GM12878 (cell line): ENCODE data around the gene STRIP2. TPM values are rescaled to one million over a fixed set of nuclear protein-coding genes. Genes with fewer than 3 reads are reported as not detected.

Source experiments
- ASH2L ChIP-seq: fragments of 300-600, 200-600 bp; sonication (generic); IDR thresholded peaks from 2 replicates; pipeline ENCODE4 v1.6.1; 2017; ENCODE audit warnings: low read depth, mild to moderate bottlenecking, borderline replicate concordance
- CBFB ChIP-seq: IDR thresholded peaks from 2 replicates; pipeline ENCODE4 v1.6.1; 2016; ENCODE audit warnings: antibody characterized with exemption, low read depth
- CREB1 ChIP-seq: IDR thresholded peaks from 2 replicates; pipeline ENCODE4 v1.6.1; 2012; ENCODE audit warnings: low read depth, mild to moderate bottlenecking, inconsistent platforms
- FOXM1 ChIP-seq: IDR thresholded peaks from 2 replicates; pipeline ENCODE4 v1.6.1; 2012; ENCODE audit warnings: low read depth, mild to moderate bottlenecking, inconsistent platforms, low read length, moderate library complexity
- MXI1 ChIP-seq: fragments of 150-350 bp; IDR thresholded peaks from 2 replicates; pipeline ENCODE4 v1.6.1; 2011; ENCODE audit warnings: low read depth, mild to moderate bottlenecking, inconsistent platforms, low read length, improper control_type of control experiment
- NR2F1 ChIP-seq: fragments of 450-650 bp; conservative IDR thresholded peaks from 2 replicates; pipeline ENCODE4 v1.6.1; 2017; ENCODE audit warnings: mild to moderate bottlenecking
- PML ChIP-seq: IDR thresholded peaks from 2 replicates; pipeline ENCODE4 v1.6.1; 2012; ENCODE audit warnings: low read length, inconsistent platforms
- POLR2A ChIP-seq: IDR thresholded peaks from 2 replicates; pipeline ENCODE4 v1.6.1; 2011; ENCODE audit warnings: low read depth, mild to moderate bottlenecking, low read length
- POLR2AphosphoS5 ChIP-seq: IDR thresholded peaks from 2 replicates; pipeline ENCODE4 v1.6.1; 2011; ENCODE audit warnings: mild to moderate bottlenecking, low read length, inconsistent platforms
- RAD51 ChIP-seq: fragments of 450-650 bp; IDR thresholded peaks from 2 replicates; pipeline ENCODE4 v1.6.1; 2016; ENCODE audit warnings: moderate library complexity, mild to moderate bottlenecking, inconsistent platforms
- RUNX3 ChIP-seq: IDR thresholded peaks from 2 replicates; pipeline ENCODE4 v1.6.1; 2012; ENCODE audit warnings: low read length, inconsistent platforms
- TCF3 ChIP-seq: IDR thresholded peaks from 2 replicates; pipeline ENCODE4 v1.6.1; 2012; ENCODE audit warnings: low read depth, mild to moderate bottlenecking, low read length, borderline replicate concordance; ENCODE audit not compliant: insufficient read depth
- USF2 ChIP-seq: IDR thresholded peaks from 2 replicates; pipeline ENCODE4 v1.6.1; 2011; ENCODE audit warnings: low read depth, low read length, improper control_type of control experiment, borderline replicate concordance
- ZNF207 ChIP-seq: fragments of 450-650 bp; IDR thresholded peaks from 2 replicates; pipeline ENCODE4 v1.6.1; 2014; ENCODE audit warnings: antibody characterized with exemption, mild to moderate bottlenecking, borderline replicate concordance
- ZNF217 ChIP-seq: fragments of 450-650 bp; IDR thresholded peaks from 2 replicates; pipeline ENCODE4 v1.6.1; 2017; ENCODE audit warnings: antibody characterized with exemption, mild to moderate bottlenecking
- ZNF274 ChIP-seq: IDR thresholded peaks from one replicate; pipeline ENCODE4 v1.8.0; 2011; ENCODE audit not compliant: insufficient read length, insufficient read depth
- ZZZ3 ChIP-seq: IDR thresholded peaks from 2 replicates; pipeline ENCODE4 v1.6.1; 2011; ENCODE audit warnings: low read depth; ENCODE audit not compliant: control insufficient read depth, insufficient read length
- polyA plus RNA-seq, 11 experiments: library from polyadenylated mRNA; depleted of rRNA in 4 of 11; unstranded in 6 of 11; stranded (reverse) in 5 of 11; fragments of >200 nt; fragmentation: Nextera tagmentation in 4 of 11; fragmentation: Illumina TruSeq in 1 of 11; extraction: Ambion mirVana in 4 of 11; extraction: Trizol in 1 of 11; gene quantifications; 1 replicate in 1 of 11; 2 replicates in 10 of 11; pipeline versions ENCODE4 v1.2.1 to v1.2.3, GENCODE V29; 2011 to 2016; ENCODE audit warnings: inconsistent platforms in 2 of 11, missing spikeins in 2 of 11, low read depth in 1 of 11
- total RNA-seq, 4 experiments: library from RNA; depleted of rRNA in 3 of 4; stranded (reverse); fragments of >200 nt in 3 of 4; fragmentation: Illumina TruSeq in 1 of 4; extraction: Trizol in 1 of 4; gene quantifications; 2 replicates each; pipeline versions ENCODE4 v1.2.1 to v1.2.3, GENCODE V29; 2013 to 2021
- TF ChIP-seq, protein P1 (sequence below): IDR thresholded peaks from 2 replicates; pipeline ENCODE4 v1.6.1; 2012; ENCODE audit warnings: mild to moderate bottlenecking, low read depth, low read length
- TF ChIP-seq, protein P2 (sequence below): fragments of 450-650 bp; IDR thresholded peaks from 2 replicates; pipeline ENCODE4 v1.6.1; 2017; ENCODE audit warnings: mild to moderate bottlenecking, moderate library complexity
- TF ChIP-seq, protein P3 (sequence below): fragments of 450-650 bp; IDR thresholded peaks from 2 replicates; pipeline ENCODE4 v1.6.1; 2017; ENCODE audit warnings: antibody characterized with exemption, mild to moderate bottlenecking, moderate library complexity

STRIP2 gene
- total and polyA plus RNA-seq, 10 of the 15 experiments (the other 5 are each of a cell fraction or from before 2014, with no cell fraction given) = 0.48 to 5.8 (median 1.8) TPM

- TF ChIP-seq ZNF207 (no peak), MXI1 (no peak), CBFB (no peak), POLR2AphosphoS5 (no peak), NR2F1 (peak; percentile 64), RAD51 (0 out of 2 replicates have a peak, but pooled peaks have one; percentile 40), ASH2L (no peak), TCF3 (no peak), ZZZ3 (no peak), PML (no peak), USF2 (no peak; the same call in 1 of the 2 replicates), ZNF274 (no peak), ZNF217 (no peak), POLR2A (no peak), RUNX3 (no peak), FOXM1 (no peak), CREB1 (no peak)
- TF ChIP-seq, protein P1, sequence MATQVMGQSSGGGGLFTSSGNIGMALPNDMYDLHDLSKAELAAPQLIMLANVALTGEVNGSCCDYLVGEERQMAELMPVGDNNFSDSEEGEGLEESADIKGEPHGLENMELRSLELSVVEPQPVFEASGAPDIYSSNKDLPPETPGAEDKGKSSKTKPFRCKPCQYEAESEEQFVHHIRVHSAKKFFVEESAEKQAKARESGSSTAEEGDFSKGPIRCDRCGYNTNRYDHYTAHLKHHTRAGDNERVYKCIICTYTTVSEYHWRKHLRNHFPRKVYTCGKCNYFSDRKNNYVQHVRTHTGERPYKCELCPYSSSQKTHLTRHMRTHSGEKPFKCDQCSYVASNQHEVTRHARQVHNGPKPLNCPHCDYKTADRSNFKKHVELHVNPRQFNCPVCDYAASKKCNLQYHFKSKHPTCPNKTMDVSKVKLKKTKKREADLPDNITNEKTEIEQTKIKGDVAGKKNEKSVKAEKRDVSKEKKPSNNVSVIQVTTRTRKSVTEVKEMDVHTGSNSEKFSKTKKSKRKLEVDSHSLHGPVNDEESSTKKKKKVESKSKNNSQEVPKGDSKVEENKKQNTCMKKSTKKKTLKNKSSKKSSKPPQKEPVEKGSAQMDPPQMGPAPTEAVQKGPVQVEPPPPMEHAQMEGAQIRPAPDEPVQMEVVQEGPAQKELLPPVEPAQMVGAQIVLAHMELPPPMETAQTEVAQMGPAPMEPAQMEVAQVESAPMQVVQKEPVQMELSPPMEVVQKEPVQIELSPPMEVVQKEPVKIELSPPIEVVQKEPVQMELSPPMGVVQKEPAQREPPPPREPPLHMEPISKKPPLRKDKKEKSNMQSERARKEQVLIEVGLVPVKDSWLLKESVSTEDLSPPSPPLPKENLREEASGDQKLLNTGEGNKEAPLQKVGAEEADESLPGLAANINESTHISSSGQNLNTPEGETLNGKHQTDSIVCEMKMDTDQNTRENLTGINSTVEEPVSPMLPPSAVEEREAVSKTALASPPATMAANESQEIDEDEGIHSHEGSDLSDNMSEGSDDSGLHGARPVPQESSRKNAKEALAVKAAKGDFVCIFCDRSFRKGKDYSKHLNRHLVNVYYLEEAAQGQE = no peak
- TF ChIP-seq, protein P2, sequence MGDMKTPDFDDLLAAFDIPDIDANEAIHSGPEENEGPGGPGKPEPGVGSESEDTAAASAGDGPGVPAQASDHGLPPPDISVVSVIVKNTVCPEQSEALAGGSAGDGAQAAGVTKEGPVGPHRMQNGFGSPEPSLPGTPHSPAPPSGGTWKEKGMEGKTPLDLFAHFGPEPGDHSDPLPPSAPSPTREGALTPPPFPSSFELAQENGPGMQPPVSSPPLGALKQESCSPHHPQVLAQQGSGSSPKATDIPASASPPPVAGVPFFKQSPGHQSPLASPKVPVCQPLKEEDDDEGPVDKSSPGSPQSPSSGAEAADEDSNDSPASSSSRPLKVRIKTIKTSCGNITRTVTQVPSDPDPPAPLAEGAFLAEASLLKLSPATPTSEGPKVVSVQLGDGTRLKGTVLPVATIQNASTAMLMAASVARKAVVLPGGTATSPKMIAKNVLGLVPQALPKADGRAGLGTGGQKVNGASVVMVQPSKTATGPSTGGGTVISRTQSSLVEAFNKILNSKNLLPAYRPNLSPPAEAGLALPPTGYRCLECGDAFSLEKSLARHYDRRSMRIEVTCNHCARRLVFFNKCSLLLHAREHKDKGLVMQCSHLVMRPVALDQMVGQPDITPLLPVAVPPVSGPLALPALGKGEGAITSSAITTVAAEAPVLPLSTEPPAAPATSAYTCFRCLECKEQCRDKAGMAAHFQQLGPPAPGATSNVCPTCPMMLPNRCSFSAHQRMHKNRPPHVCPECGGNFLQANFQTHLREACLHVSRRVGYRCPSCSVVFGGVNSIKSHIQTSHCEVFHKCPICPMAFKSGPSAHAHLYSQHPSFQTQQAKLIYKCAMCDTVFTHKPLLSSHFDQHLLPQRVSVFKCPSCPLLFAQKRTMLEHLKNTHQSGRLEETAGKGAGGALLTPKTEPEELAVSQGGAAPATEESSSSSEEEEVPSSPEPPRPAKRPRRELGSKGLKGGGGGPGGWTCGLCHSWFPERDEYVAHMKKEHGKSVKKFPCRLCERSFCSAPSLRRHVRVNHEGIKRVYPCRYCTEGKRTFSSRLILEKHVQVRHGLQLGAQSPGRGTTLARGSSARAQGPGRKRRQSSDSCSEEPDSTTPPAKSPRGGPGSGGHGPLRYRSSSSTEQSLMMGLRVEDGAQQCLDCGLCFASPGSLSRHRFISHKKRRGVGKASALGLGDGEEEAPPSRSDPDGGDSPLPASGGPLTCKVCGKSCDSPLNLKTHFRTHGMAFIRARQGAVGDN = peak; percentile 92
- TF ChIP-seq, protein P3, sequence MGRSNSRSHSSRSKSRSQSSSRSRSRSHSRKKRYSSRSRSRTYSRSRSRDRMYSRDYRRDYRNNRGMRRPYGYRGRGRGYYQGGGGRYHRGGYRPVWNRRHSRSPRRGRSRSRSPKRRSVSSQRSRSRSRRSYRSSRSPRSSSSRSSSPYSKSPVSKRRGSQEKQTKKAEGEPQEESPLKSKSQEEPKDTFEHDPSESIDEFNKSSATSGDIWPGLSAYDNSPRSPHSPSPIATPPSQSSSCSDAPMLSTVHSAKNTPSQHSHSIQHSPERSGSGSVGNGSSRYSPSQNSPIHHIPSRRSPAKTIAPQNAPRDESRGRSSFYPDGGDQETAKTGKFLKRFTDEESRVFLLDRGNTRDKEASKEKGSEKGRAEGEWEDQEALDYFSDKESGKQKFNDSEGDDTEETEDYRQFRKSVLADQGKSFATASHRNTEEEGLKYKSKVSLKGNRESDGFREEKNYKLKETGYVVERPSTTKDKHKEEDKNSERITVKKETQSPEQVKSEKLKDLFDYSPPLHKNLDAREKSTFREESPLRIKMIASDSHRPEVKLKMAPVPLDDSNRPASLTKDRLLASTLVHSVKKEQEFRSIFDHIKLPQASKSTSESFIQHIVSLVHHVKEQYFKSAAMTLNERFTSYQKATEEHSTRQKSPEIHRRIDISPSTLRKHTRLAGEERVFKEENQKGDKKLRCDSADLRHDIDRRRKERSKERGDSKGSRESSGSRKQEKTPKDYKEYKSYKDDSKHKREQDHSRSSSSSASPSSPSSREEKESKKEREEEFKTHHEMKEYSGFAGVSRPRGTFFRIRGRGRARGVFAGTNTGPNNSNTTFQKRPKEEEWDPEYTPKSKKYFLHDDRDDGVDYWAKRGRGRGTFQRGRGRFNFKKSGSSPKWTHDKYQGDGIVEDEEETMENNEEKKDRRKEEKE = no peak
Measured at GRCh38 chr7:129401967-129402860, 32.0 kb upstream of the STRIP2 start (continued).
